K562 (cell line): Measurements from ENCODE around the gene INPP4B. TPM values are rescaled to one million over a fixed set of nuclear protein-coding genes. Genes with fewer than 3 reads are reported as not detected.

Experiments used
- HMGN3 ChIP-seq: IDR thresholded peaks from 2 replicates; pipeline ENCODE4 v1.6.1; 2011; ENCODE audit warnings: borderline replicate concordance, low read depth, mild to moderate bottlenecking, mixed read lengths, low read length; ENCODE audit not compliant: insufficient read length; ENCODE audit errors: extremely low read depth
- KLF6 ChIP-seq: fragments of 250-450 bp; sonication (Bioruptor Pico); IDR thresholded peaks from 2 replicates; pipeline ENCODE4 v1.4.0; 2020; ENCODE audit warnings: mild to moderate bottlenecking, moderate library complexity, borderline replicate concordance
- PRPF4 ChIP-seq: fragments of 200-400 bp; formaldehyde crosslinking; IDR thresholded peaks from one replicate; pipeline ENCODE4 v1.6.1; 2017; ENCODE audit warnings: low read length, low read depth, mild to moderate bottlenecking; ENCODE audit not compliant: insufficient read depth, poor library complexity, severe bottlenecking
- ZNF766 ChIP-seq: fragments of 200-800 bp; sonication (Bioruptor generic); conservative IDR thresholded peaks from 2 replicates; pipeline ENCODE4 v1.6.1; 2016; ENCODE audit warnings: missing genetic modification characterization, missing compliant biosample characterization
- polyA plus RNA-seq, 8 experiments: library from polyadenylated mRNA; depleted of rRNA in 4 of 8; stranded (reverse) in 5 of 8; unstranded in 3 of 8; fragments of >200 nt; fragmentation: Nextera tagmentation in 2 of 8; fragmentation: Illumina TruSeq in 1 of 8; extraction: Ambion mirVana in 2 of 8; extraction: Trizol in 1 of 8; gene quantifications; 2 replicates each; pipeline versions ENCODE4 v1.2.1 to v1.2.3, GENCODE V29; 2011 to 2014; ENCODE audit warnings: inconsistent platforms in 1 of 8, missing spikeins in 1 of 8
- total RNA-seq, 7 experiments: library from RNA; depleted of rRNA in 6 of 7; stranded (reverse); fragments of >200 nt in 6 of 7; fragmentation: Illumina TruSeq in 2 of 7; extraction: Trizol in 2 of 7; gene quantifications; 2 replicates each; pipeline versions ENCODE4 v1.2.1 to v1.2.3, GENCODE V29; 2011 to 2021; ENCODE audit warnings: low replicate concordance in 1 of 7
- TF ChIP-seq, protein P1 (sequence below): fragments of 450-650 bp; IDR thresholded peaks from 2 replicates; pipeline ENCODE4 v1.6.1; 2016; ENCODE audit warnings: mild to moderate bottlenecking, moderate library complexity

Gene INPP4B
- total and polyA plus RNA-seq, 9 of the 15 experiments (the other 6 are each of a cell fraction or from before 2014, with no cell fraction given): 0.04 to 0.11 TPM; not detected in 7

GRCh38 chr4:142440093-142440492 lies 406.0 kb downstream of the INPP4B start (continued):
- TF ChIP-seq PRPF4 (no peak), HMGN3 (no peak), ZNF766 (CRISPR knock-in tag) (no peak), KLF6 (CRISPR knock-in tag) (no peak)
- TF ChIP-seq, protein P1, sequence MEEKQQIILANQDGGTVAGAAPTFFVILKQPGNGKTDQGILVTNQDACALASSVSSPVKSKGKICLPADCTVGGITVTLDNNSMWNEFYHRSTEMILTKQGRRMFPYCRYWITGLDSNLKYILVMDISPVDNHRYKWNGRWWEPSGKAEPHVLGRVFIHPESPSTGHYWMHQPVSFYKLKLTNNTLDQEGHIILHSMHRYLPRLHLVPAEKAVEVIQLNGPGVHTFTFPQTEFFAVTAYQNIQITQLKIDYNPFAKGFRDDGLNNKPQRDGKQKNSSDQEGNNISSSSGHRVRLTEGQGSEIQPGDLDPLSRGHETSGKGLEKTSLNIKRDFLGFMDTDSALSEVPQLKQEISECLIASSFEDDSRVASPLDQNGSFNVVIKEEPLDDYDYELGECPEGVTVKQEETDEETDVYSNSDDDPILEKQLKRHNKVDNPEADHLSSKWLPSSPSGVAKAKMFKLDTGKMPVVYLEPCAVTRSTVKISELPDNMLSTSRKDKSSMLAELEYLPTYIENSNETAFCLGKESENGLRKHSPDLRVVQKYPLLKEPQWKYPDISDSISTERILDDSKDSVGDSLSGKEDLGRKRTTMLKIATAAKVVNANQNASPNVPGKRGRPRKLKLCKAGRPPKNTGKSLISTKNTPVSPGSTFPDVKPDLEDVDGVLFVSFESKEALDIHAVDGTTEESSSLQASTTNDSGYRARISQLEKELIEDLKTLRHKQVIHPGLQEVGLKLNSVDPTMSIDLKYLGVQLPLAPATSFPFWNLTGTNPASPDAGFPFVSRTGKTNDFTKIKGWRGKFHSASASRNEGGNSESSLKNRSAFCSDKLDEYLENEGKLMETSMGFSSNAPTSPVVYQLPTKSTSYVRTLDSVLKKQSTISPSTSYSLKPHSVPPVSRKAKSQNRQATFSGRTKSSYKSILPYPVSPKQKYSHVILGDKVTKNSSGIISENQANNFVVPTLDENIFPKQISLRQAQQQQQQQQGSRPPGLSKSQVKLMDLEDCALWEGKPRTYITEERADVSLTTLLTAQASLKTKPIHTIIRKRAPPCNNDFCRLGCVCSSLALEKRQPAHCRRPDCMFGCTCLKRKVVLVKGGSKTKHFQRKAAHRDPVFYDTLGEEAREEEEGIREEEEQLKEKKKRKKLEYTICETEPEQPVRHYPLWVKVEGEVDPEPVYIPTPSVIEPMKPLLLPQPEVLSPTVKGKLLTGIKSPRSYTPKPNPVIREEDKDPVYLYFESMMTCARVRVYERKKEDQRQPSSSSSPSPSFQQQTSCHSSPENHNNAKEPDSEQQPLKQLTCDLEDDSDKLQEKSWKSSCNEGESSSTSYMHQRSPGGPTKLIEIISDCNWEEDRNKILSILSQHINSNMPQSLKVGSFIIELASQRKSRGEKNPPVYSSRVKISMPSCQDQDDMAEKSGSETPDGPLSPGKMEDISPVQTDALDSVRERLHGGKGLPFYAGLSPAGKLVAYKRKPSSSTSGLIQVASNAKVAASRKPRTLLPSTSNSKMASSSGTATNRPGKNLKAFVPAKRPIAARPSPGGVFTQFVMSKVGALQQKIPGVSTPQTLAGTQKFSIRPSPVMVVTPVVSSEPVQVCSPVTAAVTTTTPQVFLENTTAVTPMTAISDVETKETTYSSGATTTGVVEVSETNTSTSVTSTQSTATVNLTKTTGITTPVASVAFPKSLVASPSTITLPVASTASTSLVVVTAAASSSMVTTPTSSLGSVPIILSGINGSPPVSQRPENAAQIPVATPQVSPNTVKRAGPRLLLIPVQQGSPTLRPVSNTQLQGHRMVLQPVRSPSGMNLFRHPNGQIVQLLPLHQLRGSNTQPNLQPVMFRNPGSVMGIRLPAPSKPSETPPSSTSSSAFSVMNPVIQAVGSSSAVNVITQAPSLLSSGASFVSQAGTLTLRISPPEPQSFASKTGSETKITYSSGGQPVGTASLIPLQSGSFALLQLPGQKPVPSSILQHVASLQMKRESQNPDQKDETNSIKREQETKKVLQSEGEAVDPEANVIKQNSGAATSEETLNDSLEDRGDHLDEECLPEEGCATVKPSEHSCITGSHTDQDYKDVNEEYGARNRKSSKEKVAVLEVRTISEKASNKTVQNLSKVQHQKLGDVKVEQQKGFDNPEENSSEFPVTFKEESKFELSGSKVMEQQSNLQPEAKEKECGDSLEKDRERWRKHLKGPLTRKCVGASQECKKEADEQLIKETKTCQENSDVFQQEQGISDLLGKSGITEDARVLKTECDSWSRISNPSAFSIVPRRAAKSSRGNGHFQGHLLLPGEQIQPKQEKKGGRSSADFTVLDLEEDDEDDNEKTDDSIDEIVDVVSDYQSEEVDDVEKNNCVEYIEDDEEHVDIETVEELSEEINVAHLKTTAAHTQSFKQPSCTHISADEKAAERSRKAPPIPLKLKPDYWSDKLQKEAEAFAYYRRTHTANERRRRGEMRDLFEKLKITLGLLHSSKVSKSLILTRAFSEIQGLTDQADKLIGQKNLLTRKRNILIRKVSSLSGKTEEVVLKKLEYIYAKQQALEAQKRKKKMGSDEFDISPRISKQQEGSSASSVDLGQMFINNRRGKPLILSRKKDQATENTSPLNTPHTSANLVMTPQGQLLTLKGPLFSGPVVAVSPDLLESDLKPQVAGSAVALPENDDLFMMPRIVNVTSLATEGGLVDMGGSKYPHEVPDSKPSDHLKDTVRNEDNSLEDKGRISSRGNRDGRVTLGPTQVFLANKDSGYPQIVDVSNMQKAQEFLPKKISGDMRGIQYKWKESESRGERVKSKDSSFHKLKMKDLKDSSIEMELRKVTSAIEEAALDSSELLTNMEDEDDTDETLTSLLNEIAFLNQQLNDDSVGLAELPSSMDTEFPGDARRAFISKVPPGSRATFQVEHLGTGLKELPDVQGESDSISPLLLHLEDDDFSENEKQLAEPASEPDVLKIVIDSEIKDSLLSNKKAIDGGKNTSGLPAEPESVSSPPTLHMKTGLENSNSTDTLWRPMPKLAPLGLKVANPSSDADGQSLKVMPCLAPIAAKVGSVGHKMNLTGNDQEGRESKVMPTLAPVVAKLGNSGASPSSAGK: no peak
- TF ChIP-seq, all 486 proteins: peak for 0
